Adipose tissue (tissue), 3 donors: ENCODE results near the gene C11orf21. TPM values are rescaled to one million over a fixed set of nuclear protein-coding genes. Genes with fewer than 3 reads are reported as not detected.

Experiments used
- H3K27ac ChIP-seq: one replicate; pipeline ENCODE4 v1.5.1; 2013; ENCODE audit warnings: low read depth, low read length
- WGBS, 3 donors: extraction: QIAGEN DNeasy Blood & Tissue Kit; methylation state at CpG; one replicate each; pipeline ENCODE4 v1.1.7; 2013; 5-methylcytosine and 5-hydroxymethylcytosine counted together
- polyA plus RNA-seq, 3 donors: library from polyadenylated mRNA; stranded (reverse); fragments of 200-250 nt; gene quantifications; one replicate each; pipeline ENCODE4 v1.2.3, GENCODE V29; 2013
- donor health status: healthy with polysubstance abuse.
- donor health status: Bipolar disorder and iron deficiency.
- donor health status: healthy.

The C11orf21 gene
- polyA plus RNA-seq, 3 donors, result 0.62 to 1.8 (median 0.79) TPM

DNA sequence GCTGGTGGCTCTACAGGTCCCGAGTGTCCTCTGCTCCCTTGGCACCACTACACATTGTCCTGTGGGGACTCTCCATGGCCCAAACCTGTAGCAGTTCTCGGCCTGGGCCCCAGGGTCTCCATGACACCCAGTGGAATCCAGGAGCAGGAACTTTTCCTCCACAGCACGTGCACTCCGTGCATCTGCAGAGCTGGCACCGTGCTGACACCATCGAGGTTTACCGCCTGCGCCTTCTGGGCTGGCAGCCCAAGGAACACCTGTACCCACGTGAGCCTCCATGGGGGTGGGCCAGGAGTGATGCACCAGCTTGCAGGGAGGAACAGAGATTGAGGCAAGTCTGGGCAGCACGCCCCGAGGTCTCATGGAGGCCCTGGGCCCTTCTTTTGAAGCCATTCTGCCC, 25.3 kb upstream of the C11orf21 start:
- WGBS, 3 donors, result 87 to 95% (median 91%) methylated on average over 11 of the region's 11 CpGs
- H3K27ac ChIP-seq, result no peak overlapping the region

DNA sequence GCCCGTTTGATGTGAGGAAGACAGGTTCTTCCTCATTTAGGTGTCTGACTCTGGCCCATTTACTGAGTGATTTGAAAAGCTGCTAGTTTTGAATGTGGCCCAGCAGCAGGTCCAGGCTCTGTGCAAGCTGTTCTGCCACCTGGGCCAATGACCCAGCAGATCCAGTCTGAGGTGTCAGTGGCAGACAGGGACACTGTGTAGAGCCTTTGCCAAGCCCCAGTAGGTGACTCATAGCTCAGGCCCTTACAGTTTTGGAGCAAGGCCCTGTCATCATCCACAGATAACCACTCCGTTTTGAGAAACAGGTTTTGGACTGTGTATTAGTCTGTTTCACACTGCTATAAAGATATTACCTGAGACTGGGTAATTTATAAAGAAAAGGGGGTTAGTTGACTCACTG, 24.0 kb upstream of the C11orf21 start:
- H3K27ac ChIP-seq, result no peak overlapping the region
- 51 to 77% (median 70%) methylated on average over 2 of the region's 2 CpGs for WGBS, 3 donors

DNA sequence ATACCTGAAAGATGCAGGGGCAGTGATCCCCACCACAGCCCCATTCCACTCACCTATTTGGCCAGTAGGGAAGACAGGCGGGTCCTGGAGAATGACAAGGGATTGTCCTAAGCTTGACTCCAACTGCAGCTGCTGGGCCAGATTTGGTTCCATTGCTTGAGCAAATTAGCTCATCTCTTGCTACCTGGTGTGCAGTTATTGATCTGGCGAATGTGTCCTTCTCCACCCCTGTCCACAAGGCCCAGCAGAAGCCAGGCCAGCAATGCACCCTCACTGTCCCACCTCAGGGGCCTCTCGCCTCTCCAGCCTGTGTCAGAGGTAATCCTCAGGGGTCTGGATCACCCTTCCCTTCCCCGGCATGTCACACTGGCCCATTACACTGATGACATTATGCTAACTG, 23.4 kb upstream of the C11orf21 start:
- WGBS, 3 donors, result 90 to 99% (median 95%) methylated on average over 4 of the region's 4 CpGs
- no peak overlapping the region for H3K27ac ChIP-seq

DNA sequence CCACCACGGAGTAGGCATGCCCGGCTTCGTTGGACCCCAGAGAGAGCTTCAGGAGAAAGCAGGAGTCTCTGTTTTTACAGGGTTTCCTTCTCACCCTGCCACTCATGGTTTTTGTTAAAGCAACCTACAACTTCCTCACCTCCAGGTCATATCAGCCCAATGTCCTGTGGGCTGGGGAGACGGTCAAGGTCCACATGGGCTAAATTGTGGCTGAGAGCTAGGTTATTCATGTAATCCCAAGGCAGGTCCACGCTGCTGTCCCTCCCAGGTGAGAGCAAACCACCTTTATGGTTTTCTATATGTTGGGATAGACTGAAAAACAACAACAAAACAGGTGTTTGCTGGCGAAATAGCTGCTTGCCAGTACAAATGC, 19.6 kb upstream of the C11orf21 start:
- 79 to 88% (median 88%) methylated on average over 6 of the region's 6 CpGs for WGBS, 3 donors
- H3K27ac ChIP-seq, result no peak overlapping the region

DNA sequence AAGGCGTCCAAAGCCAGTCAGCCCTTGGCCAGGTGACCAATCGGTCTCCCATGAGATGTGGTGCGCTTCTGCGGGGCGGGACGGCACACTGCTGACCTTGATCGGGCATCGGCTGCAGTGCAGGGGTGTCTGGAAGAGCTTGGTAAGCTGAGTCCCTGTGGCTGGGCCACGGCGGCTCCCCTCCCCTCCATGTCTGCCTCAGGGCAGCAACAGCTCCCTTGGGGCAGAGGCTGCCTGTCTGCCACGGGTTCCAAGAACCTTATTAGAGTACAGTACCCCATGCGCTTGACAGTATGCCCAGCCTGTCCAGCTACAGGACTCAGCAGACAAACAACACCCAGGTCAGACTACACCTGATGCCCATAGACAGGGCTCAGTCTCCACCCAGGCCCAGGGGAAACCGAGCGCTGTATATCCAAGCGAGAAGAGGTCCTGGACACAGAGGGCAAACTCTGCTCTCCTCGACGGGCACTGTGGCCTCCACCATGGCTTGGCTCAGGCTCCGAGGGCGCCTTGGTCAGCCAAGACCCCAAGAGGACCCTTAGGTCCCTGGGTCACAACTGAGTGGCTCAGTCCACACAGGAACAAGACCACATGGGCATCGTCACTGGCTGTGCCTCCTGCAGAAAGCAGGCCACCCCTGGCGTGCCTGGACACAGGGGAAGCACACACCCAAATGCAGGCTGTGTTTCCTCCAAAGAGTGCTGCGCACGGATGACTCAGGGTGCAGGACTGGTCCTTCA, 19.0 kb upstream of the C11orf21 start:
- no peak overlapping the region for H3K27ac ChIP-seq
- WGBS, 3 donors, result 79 to 85% (median 85%) methylated on average over 23 of the region's 23 CpGs

DNA sequence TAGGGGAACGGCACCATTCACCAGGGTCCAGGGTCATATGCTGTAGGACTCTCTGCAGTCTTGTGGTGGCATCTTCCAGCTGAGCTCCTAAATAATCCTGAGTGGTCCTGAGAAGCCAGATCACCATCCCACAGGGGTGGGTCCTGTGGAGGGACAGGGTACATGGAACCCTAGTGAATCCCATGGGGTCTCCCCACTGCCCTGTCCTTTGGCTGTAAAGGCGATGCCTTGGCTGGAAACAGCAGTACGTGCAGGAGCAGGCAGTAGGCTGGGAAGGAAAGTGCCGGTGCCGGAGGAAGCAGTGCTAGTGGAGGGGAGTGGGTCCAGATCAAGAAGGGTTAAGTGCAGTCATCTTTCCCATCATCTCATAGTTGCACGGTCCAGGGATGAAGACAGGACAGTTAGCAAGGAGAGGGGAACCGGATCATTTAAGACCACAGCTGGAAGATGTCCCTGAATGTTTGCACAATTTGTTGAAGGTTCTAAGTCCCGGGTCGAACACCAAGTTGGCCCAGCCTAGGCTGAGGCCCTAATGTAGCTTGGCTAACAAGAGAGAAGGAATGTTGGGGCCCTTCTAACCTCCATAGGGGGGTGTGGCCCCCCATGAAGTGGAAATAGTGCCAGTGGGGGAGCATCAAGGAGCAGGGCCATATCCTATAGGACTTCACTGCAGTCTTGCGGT, 18.2 kb upstream of the C11orf21 start:
- H3K27ac ChIP-seq, result no peak overlapping the region
- 70 to 85% (median 73%) methylated on average over 10 of the region's 10 CpGs for WGBS, 3 donors

DNA sequence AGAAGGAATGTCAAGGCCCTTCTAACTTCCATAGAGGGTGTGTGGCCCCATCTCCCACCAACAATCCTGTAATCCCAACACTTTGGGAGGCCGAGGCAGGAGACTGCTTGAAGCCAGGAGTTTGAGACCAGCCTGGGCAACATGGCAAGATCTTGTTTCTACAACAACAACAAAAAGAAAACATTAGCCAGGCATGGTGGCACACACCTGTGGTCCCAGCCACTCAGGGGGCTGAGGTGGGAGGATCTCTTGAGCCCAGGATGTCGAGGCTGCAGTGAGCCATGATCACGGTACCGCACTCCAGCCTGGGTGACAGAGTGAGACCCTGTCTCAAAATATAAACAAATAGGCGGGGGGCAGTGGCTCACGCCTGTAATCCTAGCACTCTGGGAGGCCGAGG, 17.0 kb upstream of the C11orf21 start:
- H3K27ac ChIP-seq, result no peak overlapping the region
- WGBS, 3 donors, result 97% methylated on average over 7 of the region's 7 CpGs

DNA sequence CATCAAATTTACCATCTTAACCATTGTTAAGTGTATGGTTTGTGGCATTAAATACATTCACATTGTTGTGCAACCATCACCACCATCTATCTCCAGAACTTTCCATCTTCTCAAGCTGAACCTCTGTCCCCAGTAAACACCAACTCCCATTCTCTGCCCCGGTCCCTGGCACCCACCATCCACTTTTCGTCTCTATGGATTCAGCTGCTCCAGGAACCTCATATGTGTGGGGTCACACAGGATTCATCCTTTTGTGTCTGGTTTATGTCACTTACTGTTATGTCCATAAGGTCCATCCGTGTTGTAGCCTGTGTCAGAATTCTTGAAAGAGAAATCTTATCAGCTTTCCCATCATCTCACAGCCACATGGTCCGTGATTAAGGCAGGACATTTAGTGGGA, 16.4 kb upstream of the C11orf21 start:
- WGBS, 3 donors, result 86 to 92% (median 87%) methylated on average over 4 of the region's 4 CpGs
- H3K27ac ChIP-seq, result no peak overlapping the region

DNA sequence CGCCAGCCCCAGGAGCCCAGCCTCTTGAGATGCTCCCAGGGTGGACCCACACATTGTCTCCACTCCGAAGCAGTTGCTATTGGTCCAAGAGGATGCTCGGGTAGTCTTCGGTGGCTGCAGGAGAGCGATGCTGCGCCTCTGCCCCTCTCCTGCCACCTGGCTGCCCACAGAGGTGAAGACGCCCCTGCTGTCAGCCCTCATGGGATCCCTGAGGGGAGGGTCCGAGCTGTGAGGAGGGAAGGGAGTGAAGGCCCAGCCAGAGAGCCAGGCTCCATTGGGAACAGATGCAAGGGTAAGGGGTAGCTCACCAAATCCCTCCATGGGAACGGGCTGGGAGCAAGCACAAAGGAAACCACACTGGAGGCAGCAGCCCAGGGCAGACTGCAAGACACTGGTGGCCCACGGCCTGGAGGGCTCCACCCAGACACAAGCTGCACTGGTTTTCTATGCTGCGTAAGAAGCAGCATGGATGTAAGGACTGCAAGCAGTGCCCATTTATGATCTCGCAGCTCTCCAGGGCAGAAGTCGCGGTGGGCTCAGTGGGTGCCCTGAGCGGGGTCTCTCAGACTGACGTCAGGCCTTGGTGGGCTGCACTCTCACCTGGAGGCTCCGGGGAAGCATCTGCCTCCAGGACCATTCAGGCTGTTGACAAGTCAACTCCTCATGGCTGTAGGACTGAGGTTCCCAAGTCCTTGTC, 15.8 kb upstream of the C11orf21 start:
- H3K27ac ChIP-seq, result no peak overlapping the region
- 93 to 98% (median 93%) methylated on average over 17 of the region's 17 CpGs for WGBS, 3 donors

DNA sequence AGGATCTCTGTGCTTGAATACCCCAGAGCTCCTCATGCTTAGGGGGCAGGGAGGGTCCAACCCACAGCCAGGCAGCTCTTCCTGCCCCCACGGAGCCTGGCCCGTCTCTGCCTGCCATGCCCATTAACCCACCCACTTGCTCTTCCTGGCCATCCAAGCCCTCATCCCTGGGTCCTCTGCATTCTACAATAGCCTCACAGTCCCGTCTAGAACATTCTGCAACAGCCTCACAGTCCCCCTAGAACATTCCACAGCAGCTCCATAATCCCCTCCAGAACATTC, 15.2 kb upstream of the C11orf21 start:
- H3K27ac ChIP-seq, result no peak overlapping the region
- 83 to 94% (median 87%) methylated on average over 3 of the region's 3 CpGs for WGBS, 3 donors

DNA sequence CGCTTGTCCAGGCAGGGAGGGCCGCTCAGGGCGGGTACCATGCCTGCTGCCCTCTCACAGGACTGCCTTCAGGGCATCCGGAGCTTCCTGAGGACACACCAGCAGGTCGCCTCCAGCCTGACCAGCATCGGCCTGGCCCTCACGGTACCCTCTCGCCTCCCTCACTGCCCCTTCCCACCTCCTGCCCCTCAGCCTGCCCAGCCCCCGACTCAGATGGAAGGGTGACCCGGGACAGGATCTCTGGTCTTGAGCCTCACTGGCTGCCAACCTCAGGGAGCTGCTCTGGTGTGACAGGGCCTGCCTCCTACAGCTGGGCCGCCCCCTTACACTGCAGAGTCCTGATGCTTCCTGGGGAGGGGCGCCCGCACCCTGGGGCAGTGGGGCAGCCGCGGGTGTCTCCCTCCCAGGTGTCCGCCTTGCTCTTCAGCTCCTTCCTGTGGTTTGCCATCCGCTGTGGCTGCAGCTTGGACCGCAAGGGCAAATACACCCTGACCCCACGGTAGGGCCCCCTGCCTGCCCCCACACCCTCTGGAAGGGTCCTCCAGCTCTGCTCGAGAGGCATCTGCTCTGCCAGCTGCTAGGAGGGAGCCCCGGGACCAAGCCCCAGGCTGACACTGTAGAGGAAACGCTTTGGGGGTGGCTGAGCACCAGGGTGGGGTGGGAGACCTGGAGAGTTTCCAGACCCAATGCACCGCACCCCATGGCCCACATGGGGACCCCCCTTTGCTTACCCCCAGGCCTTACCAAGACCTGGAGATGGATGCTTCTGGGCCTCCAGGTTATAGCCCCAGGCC, 14.6 kb upstream of the C11orf21 start:
- no peak overlapping the region for H3K27ac ChIP-seq
- 84 to 91% (median 87%) methylated on average over 19 to 23 of the region's 23 CpGs for WGBS, 3 donors

DNA sequence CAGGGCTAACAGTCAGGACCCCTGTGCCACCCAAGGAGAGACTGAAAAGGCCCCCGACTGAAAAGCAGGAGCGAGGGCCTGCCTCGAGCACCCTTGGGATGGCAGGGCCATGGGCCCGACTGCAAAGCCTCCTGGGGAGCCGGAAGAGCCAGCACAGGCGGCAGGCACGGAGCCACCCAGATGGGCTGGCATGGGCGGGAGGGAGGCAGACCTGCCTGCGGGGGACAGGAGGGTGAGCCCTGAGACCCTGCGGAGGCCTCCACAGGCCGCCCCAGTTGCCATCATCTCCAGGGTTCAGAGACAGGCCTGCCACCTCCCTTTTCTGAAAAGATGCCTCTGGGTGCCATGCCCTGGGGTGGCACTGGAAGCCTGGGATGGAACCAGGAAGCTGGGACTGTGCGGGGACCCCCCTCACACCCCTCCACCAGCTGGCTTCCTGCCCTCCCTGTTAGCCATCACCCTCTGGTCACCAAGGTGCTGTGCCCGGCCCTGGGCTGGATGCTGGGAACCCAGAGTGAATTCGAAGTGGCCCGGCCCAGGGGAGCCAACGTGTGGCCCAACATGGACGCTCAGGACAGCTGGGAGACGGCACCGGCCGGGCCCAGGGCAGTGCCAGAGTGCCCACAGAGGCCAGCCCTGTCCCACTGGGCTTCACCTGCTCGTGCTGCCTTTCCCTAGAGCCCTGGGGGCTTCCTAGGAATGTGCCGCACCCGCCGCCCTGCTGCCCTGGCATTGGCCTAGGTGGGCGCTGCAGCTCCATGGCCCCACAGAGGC, 13.9 kb upstream of the C11orf21 start:
- no peak overlapping the region for H3K27ac ChIP-seq
- WGBS, 3 donors, result 72 to 85% (median 82%) methylated on average over 24 to 25 of the region's 25 CpGs

DNA sequence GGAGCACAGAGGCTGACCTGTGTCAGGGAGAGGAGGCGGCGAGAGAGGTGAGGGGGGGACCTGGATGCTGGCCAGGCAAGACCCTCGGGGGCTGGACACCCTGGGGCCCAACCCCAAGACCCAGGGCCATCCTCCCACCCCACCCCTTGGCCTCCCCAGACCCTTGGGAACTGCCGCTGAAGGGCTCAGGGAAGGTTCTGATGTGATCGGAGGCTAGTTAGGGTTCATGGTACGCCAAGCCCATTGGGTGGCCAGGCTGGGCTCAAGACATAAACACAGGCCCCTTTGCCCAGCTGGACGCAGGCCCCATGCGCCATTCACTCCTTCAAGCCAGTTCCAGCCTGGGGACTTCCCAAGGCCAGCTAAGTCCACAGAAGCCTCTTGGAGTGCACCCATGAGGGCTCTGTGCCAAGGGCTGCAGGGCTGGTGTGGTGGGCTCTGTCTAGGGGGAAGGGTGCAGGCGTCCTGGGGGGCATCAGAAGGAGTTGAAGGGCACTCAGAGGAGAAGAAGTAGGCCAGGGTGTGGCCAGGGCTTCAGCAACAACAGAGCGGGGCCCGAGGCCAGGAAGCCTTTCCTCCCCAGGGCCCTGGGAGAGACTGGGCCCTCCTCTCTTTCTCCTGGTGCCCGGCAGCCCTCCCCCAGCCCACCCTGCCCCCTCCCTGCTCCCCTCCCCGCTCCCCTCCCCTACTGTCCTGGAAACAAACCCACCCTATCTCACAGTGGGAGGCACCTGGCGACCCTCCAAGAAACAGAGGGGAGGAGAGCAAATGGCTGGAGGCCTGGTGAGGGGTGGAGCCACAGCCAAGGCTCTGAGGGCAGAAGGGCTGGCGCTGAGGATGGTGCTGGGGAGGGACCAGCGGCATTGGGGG, 13.0 kb upstream of the C11orf21 start:
- no peak overlapping the region for H3K27ac ChIP-seq
- 42 to 46% (median 44%) methylated on average over 14 to 16 of the region's 16 CpGs for WGBS, 3 donors

DNA sequence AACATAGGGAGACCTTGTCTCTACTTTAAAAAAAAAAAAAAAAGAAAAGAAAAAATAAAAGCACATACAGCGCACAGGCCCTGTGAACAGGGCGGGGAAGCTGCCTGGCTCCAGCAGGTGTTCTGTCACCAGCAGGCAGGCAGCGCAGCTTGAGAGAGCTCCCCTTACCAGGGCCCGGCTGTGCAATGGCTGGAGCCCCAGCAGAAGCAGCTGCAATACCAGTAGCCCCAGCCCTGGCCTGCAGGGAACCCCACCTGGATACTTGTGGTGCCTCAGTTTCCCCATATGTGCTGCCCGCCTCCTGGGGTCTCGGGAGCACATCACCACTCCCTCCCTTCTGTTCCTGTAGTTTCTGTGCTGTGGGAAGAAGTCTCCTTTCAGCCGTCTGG, 12.4 kb upstream of the C11orf21 start:
- 86 to 88% (median 87%) methylated on average over 7 of the region's 7 CpGs for WGBS, 3 donors
- H3K27ac ChIP-seq, result no peak overlapping the region

DNA sequence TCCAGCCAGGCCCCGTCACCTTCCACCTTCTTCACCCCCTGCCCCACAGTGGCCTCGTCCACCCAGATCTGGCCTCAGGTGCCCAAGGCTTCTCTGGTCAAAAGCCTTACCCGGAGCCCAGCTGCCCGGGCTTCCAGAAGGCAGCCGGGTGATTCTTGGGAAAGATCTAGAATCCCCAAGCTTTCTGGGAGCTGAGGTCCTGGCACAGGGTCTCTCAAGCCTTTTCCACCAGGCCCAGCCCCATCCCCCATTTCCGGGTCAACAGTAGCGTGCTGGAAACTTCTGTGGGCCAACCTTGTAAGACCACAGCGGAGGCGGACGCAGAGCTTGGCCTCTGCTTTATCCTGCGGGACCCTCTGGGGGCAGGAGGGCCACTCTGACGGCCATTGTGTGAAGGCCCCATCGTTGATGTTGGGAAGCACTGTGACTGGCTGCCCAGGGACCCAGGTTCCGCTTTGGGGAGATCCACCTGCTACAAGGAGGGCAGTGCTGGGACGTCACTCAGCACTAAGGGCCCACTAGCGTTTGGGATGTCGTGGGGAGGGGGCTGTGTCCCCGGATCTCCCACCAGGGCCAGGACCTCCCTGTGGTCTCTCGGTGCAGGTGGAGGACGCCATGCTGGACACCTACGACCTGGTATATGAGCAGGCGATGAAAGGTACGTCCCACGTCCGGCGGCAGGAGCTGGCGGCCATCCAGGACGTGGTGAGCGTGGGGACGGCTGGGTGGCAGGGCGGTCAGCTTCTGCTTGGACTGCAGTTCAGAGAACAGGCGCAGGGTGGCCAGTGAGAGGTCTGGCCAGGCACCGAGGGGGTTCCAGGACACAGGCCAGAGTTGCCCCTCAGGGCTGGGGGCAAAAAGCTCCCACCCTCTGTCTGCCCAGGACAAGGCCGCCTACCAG, 11.6 kb upstream of the C11orf21 start:
- WGBS, 3 donors, result 85 to 92% (median 90%) methylated on average over 33 to 34 of the region's 34 CpGs
- H3K27ac ChIP-seq, result no peak overlapping the region

DNA sequence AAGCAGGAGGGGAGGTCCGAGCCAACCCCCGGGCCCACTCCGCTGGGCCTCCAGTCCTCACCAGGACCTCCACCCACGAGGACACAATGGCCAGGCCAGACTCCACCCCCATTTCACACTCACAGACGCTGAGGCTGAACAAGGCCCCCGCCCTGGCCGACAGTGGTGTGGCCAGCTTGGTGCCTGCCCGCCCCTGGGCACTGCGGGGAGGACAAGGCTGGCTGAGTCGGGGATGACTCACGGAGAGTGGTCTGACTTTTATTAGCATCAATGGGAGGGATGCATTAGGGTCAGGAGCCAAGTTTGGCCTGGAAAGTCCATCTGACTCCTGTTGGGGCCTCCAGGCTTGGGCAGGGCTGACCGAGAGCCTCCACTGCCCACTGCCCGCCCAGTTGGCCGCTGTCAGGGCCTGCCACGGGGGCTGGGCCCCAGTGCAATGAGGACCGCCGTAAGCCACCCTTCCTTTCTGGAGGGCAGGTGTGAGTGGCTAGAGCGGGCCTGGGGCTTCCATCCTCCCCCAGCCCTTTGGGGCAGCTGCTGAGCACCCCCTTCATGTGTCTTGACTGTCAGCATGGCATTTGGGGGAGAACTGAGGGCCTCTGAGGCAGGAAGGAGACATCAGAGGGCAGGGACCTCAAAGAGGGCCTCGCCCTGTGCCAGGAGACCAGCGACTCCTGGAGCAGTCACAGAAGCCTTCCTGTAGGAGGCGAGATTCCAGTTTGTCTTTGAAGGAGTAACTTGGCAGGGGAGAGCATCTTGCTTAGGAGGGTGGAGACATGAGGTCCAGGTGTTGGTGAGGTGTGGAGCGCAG, 10.7 kb upstream of the C11orf21 start:
- 67 to 82% (median 71%) methylated on average over 21 to 22 of the region's 22 CpGs for WGBS, 3 donors
- no peak overlapping the region for H3K27ac ChIP-seq
